SK-N-SH treated with all-trans-retinoic acid at 6 μM for 48 hours (cell line): ENCODE results near the gene MFSD8.

ENCODE experiments used
- BACH2 ChIP-seq: fragments of 250-450 bp; sonication (Bioruptor Pico); IDR thresholded peaks from 2 replicates; pipeline ENCODE4 v1.9.0; 2021; ENCODE audit warnings: mild to moderate bottlenecking, borderline replicate concordance
- RARB ChIP-seq: fragments of 250-450 bp; sonication (Bioruptor Pico); IDR thresholded peaks from 2 replicates; pipeline ENCODE4 v1.8.0; 2021; ENCODE audit warnings: mild to moderate bottlenecking, moderate library complexity
- SNAI2 ChIP-seq: fragments of 250-450 bp; sonication (Bioruptor Pico); IDR thresholded peaks from 2 replicates; pipeline ENCODE4 v1.5.0; 2020; ENCODE audit warnings: mild to moderate bottlenecking, moderate library complexity
- TSHZ2 ChIP-seq: fragments of 250-450 bp; sonication (Bioruptor Pico); IDR thresholded peaks from 2 replicates; pipeline ENCODE4 v1.5.0; 2020; ENCODE audit warnings: mild to moderate bottlenecking, moderate library complexity
- ZFP3 ChIP-seq: fragments of 250-450 bp; sonication (Bioruptor Pico); IDR thresholded peaks from 2 replicates; pipeline ENCODE4 v1.5.0; 2020; ENCODE audit warnings: mild to moderate bottlenecking, moderate library complexity
- ZFP30 ChIP-seq: fragments of 450-650 bp; formaldehyde crosslinking; IDR thresholded peaks from 2 replicates; pipeline ENCODE4 v1.5.0; 2022; ENCODE audit warnings: mild to moderate bottlenecking, moderate library complexity

- TF ChIP-seq SNAI2 (CRISPR knock-in tag), result no peak
- TF ChIP-seq RARB (CRISPR knock-in tag), result no peak
- TF ChIP-seq ZFP30, result no peak
- TF ChIP-seq TSHZ2 (CRISPR knock-in tag), result no peak
- TF ChIP-seq BACH2 (CRISPR knock-in tag), result no peak
- no peak for TF ChIP-seq ZFP3 (CRISPR knock-in tag)
Measured at GRCh38 chr4:127875791-127876190, 89.2 kb downstream of the MFSD8 start.
